NCI-H2029 treated with DMSO at 0.1 percent for 48 hours (cell line): Measurements from ENCODE around the gene GRIN3B.

ENCODE experiments used
- DNase-seq: peaks from one replicate; lab custom pipeline; 2025; lab: John Stamatoyannopoulos, UW

GRIN3B gene

GRCh38 chr19:1007399-1008251 lies 7.4 kb downstream of the GRIN3B start:
- no peak for DNase-seq

GRCh38 chr19:1008268-1009040 lies 8.2 kb downstream of the GRIN3B start:
- DNase-seq: no peak

GRCh38 chr19:1009041-1009980 lies 9.1 kb downstream of the GRIN3B start:
- DNase-seq: no peak

- DNase-seq: no peak
These were observed 9.8 kb downstream of the GRIN3B start for GRCh38 chr19:1009981-1010538.

- DNase-seq: no peak
These were observed 10.6 kb downstream of the GRIN3B start for GRCh38 chr19:1010586-1011510.

- DNase-seq: no peak
These were observed 11.7 kb downstream of the GRIN3B start for GRCh38 chr19:1011831-1012333.

GRCh38 chr19:1012334-1012733 lies 12.1 kb downstream of the GRIN3B start:
- DNase-seq: no peak

- no peak for DNase-seq
These were observed 13.0 kb downstream of the GRIN3B start for GRCh38 chr19:1013218-1013617.

GRCh38 chr19:1014161-1015060 lies 14.2 kb downstream of the GRIN3B start:
- no peak for DNase-seq

GRCh38 chr19:1015061-1015781 lies 15.0 kb downstream of the GRIN3B start:
- no peak for DNase-seq

- no peak for DNase-seq
These were observed 15.8 kb downstream of the GRIN3B start for GRCh38 chr19:1015782-1016646.

GRCh38 chr19:1016647-1017114 lies 16.5 kb downstream of the GRIN3B start:
- DNase-seq: no peak

- no peak for DNase-seq
These were observed 17.1 kb downstream of the GRIN3B start for GRCh38 chr19:1017115-1017905.

- no peak for DNase-seq
These were observed 17.7 kb downstream of the GRIN3B start for GRCh38 chr19:1017906-1018305.

GRCh38 chr19:1018393-1018792 lies 18.2 kb downstream of the GRIN3B start:
- DNase-seq: no peak

- DNase-seq: no peak
These were observed 18.9 kb downstream of the GRIN3B start for GRCh38 chr19:1018932-1019615.
